ENCODE results near the gene CCDC134. TPM values are rescaled to one million over a fixed set of nuclear protein-coding genes. Genes with fewer than 3 reads are reported as not detected.
"Not testable (repeated sequence)": the region's sequence is repeated elsewhere in the genome, so short reads cannot be mapped to it uniquely, and the experiment has no call there.

The CCDC134 gene
- total RNA-seq, 2 donors from 2014 or later = 5.1 to 5.7 TPM

- intact Hi-C loops (cut with DNase I) = no loop called here
- no peak for DNase-seq (ENCODE audit: low spot score)
These were observed 33.8 kb downstream of the CCDC134 start for GRCh38 chr22:41834005-41834944.

GRCh38 chr22:41835462-41835861 lies 35.0 kb downstream of the CCDC134 start:
- intact Hi-C loops (cut with DNase I) = loop anchor here in 1 of 2 donors (5.0 kb wide), 1 partner anchor 1362 kb away; no protein-coding TSS in a partner anchor
- DNase-seq (ENCODE audit: low spot score) = not testable (repeated sequence)

DNA sequence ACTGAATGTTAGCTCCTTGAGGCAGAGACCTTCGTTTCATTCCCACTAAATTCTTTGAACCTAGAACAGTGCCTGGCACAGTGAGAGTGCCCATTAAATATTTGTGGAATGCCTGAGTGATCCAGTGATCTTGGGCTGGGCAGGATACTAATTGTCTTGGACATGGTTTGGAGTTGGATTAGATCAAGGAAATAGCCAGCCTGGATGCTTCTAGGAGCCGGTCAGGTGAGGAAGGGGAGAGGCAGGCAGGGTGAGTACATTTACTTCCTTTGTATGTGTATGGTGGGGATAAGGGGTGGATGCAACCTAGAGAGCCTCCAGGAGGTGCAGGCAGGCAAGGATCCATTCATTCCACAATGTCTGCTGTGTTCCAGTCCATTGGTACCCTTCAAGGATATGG lies 36.1 kb downstream of the CCDC134 start:
- no peak for DNase-seq (ENCODE audit: low spot score)
- intact Hi-C loops (cut with DNase I) = loop anchor here in 1 of 2 donors (5.0 kb wide), 1 partner anchor 1361 kb away; no protein-coding TSS in a partner anchor

DNA sequence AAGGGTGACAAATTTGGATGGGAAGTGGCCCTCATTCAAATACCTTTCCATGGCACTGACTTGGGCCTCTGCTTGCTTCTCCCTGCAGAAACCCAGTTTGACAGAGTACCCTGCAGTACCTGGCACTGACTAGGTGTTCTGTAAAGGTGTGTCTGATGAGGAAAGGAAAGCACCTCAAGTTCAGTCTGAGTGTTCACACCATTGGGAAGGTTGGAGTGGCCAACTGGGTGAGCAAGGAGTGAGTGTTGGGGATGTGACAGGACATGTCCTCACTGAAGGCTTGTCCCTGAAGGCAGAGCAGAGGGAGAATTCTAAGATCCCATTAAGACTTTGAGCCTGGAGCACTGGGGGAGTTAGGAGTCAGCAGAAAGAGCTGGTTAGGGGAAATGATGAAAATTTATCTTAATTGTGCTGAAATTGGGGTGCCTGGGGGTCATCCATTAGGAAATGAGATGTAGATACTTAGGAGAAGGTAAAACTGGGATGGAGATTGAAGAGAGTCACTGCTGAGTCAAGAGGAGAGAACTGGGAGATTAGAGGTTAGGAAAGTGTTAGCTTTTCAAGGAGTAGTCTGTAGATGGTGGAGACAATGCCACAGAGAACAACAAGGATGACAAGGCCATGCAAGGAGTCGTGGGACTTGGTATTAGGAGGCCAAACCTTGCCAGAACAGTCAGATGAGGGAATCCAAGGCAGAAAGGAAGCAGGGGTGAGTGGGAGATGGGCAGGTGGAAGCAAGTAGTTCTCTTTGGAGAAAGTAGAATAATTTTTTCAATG lies 38.6 kb downstream of the CCDC134 start:
- DNase-seq (ENCODE audit: low spot score) = no peak
- intact Hi-C loops (cut with DNase I) = loop anchor here in 1 of 2 donors (5.0 kb wide), 1 partner anchor 1358 kb away; no protein-coding TSS in a partner anchor

DNA sequence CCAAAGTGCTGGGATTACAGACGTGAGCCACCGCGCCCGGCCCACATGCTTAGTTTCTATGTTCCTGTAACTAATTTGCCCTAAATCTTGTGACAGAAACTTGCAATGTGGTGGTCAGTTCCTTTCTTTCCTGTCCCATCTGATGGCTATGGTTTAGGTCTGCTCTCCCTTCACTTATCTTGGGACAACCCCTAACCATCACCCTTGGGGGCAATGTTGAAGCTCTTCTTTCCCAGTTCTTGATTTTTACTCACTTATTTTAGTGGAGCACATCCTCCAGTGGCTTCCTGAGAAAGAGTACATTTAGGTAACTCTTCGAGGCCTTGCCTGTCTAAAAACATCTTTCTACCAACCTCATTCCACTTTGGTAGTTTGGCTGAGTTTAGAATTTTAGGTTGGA lies 39.7 kb downstream of the CCDC134 start:
- no peak for DNase-seq (ENCODE audit: low spot score)
- intact Hi-C loops (cut with DNase I) = no loop called here

- intact Hi-C loops (cut with DNase I) = no loop called here
- DNase-seq (ENCODE audit: low spot score) = no peak
These were observed 40.7 kb downstream of the CCDC134 start for GRCh38 chr22:41841085-41841712.

DNA sequence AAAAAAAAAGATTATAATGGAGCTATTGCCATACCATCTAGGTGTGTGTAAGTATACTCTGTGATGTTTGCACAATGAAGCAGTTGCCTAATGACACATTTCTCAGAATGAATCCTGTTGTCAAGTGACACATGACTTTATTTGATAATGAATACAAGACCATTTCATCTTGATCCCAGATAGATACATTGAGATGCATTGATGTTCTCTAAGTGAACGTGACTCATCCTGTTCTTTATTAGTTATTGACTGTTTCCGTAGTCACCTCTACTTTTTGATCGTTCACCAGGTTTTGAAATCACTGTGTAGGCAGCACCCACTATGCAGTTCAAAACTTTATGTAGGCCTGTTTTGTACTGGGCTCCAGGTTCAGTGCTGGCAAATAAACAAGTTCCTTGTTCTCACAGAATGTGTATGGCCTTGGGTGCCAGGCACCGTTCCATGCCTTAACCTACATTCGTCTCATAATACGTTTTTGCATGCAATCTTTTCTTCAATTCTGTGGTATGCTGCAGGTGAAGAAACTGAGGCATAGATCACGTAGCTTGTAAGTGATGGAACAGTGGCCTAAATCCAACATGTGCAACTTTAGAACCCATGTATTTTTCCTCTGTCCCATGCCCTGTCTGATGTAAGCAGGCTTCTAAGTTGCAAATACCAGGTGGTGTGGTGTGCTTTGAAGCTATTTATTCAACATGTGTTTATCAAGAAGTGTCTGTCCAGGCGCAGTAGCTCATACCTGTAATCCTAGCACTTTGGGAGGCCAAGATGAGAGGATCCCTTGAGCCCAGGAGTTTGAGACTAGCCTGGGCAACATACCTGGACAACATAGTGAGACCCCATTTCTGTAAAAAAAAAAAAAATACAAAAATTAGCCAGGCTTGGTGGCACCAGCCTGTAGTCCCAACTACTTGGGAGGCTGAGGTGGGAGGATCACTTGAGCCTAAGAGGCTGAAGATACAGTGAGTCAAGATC lies 42.8 kb downstream of the CCDC134 start:
- no peak for DNase-seq (ENCODE audit: low spot score)
- intact Hi-C loops (cut with DNase I) = no loop called here

DNA sequence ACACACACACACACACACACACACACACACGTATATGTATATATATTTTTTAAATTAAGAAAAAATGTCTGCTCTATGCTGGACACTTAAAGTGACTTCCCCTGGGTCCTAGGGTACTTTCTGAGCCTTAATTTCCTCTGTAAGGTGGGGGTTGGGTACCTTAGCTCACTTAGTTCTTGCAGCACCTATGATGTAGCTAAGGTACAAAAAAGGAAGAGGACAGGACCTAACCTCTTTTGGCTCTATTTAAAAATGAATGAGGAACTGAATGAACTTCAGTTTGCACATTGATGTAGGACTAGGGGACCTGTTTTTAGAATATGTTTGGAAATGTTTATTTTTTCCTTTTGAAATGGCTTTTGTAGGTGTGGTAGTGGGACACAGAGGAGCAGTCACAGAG lies 43.6 kb downstream of the CCDC134 start:
- no peak for DNase-seq (ENCODE audit: low spot score)
- intact Hi-C loops (cut with DNase I) = no loop called here

- intact Hi-C loops (cut with DNase I) = no loop called here
- DNase-seq (ENCODE audit: low spot score) = no peak
These were observed 44.0 kb downstream of the CCDC134 start for GRCh38 chr22:41844513-41844912.

DNA sequence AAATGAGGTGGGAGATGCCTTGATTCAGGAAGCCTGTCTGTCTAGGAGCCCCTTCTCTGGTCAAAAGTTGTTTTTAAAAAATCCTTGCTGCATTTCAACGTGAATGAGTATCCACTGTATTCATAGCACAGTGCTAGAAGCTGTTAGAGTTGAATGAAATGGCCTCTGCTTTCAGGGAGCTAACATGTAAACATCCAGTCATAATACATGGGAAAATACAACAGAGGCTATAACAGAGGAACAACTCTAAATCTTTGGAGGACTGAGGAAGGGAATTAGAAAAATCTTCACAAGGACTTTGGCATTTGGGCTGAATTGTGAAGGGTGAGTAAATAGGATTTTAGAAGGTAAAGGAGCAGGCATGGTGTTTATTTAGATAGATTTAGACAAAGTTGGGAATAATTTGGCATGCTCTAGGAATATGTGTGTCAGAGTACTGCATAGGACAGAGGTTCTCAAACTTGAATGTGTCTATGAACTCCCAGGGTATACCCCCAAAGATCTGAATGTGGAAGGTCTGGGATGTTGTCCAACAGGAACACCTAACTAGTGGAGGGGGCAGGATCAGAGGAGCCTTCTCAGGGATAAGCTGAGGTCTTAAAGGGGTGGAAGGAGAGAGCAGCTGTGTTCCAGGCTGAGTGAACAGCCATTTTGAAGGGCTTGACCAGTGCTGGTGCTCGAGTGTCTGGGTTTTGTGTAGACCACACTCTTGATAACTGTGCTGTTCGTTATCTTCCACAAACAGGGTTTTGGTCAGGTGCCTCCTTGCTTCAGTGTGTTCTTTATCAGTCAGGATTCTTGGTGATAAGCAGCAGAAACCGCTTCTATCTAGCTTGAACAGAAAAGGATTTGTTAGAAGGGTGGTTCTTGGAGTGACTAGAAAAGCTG lies 45.1 kb downstream of the CCDC134 start:
- DNase-seq (ENCODE audit: low spot score) = no peak
- intact Hi-C loops (cut with DNase I) = no loop called here

- no peak for DNase-seq (ENCODE audit: low spot score)
- intact Hi-C loops (cut with DNase I) = no loop called here
These were observed 45.9 kb downstream of the CCDC134 start for GRCh38 chr22:41846268-41846987.

DNA sequence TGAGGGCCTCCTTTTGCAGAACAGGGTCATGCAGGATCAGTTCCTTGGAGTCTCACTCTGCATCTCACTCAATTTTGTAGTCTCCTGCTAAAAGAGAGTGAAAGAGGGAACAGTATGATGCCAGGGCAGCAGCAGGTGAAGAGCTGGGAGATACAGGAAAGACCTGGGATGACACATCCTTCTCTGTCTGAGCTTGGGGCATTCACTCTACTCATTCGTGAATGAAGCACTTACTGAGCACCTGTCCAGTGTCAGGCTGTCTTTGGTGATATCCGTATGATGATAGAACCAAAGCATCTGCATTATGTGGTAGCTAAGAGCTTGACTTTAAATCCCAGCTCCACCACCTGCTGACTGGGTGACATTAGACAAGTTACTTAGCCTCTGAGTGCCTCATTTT lies 46.8 kb downstream of the CCDC134 start:
- intact Hi-C loops (cut with DNase I) = no loop called here
- DNase-seq (ENCODE audit: low spot score) = no peak

- DNase-seq (ENCODE audit: low spot score) = peak; percentile 87
- intact Hi-C loops (cut with DNase I) = no loop called here
These were observed 48.0 kb downstream of the CCDC134 start for GRCh38 chr22:41848468-41848867.

DNA sequence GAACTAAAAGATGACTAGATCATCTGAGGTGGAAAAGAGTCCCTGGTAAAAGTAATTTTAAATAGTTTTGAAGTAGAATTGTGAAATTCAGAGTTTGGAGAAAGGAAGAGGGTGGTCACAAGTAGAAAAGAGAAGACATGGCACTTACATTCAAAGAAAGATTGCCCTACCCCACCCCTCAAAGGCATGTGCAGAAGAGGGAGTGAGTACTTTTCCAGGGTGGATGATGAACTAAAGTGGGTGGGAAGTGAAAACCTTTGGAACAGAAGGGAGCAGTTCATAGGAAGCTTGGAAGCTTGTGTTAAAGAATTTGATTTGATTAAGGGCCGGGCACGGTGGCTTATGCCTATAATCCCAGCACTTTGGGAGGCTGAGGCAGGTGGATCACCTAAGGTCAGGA lies 56.0 kb downstream of the CCDC134 start:
- intact Hi-C loops (cut with DNase I) = no loop called here
- DNase-seq (ENCODE audit: low spot score) = no peak

DNA sequence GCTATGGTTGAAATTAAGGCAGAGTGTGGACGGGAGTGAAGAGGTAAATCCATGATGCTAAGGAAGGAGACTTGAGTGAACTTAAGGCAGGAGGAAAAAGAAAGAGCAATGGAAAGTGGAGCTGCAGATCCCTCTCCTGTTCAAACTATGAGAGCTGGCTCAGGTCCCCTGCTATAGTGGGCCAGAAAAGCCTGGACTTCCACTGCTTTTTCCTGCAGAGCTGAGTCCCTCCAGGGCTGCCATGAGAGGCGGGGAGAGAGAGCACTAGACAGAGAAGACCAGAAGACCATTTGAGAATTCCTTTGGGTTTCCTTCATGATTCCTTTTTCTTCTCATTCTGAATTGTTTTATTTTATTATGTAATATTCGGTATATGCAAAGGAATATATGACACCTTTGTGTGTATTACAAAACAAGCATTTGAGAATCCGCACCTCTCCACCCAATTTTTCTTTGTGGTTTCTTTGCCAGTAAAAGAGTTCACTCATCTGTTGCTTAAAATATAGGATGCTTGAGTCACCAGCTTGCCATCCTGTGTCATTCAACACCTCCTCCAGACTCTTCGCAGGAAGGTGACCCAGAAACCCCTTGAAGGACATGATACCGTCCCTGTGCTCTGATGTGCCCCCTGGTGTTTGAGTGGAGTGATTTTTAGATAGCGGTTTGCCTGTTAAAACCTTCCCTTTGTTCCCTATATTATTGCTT lies 56.8 kb downstream of the CCDC134 start:
- intact Hi-C loops (cut with DNase I) = no loop called here
- no peak for DNase-seq (ENCODE audit: low spot score)

GRCh38 chr22:41857860-41858199 lies 57.4 kb downstream of the CCDC134 start:
- no peak for DNase-seq (ENCODE audit: low spot score)
- intact Hi-C loops (cut with DNase I) = no loop called here

GRCh38 chr22:41862160-41862529 lies 61.7 kb downstream of the CCDC134 start:
- intact Hi-C loops (cut with DNase I) = no loop called here
- DNase-seq (ENCODE audit: low spot score) = no peak
